B cell (primary cell): Measurements from ENCODE around the gene ACVR1.

ENCODE experiments used
- CTCF ChIP-seq: fragments of 200-600 bp; IDR thresholded peaks from one replicate; pipeline ENCODE4 v1.8.0; 2022; ENCODE audit warnings: antibody characterized with exemption, mild to moderate bottlenecking
- EZH2 ChIP-seq: IDR thresholded peaks from 2 replicates; pipeline ENCODE4 v1.6.1; 2012; ENCODE audit warnings: borderline replicate concordance, low read depth, mild to moderate bottlenecking, moderate library complexity, low read length; ENCODE audit not compliant: insufficient read depth, poor library complexity, severe bottlenecking

- no peak for TF ChIP-seq CTCF
- no peak for TF ChIP-seq EZH2
Measured at GRCh38 chr2:157743051-157743450, 133.1 kb downstream of the ACVR1 start.
